ENCODE data around the gene TRIM29.

TRIM29 gene

DNA sequence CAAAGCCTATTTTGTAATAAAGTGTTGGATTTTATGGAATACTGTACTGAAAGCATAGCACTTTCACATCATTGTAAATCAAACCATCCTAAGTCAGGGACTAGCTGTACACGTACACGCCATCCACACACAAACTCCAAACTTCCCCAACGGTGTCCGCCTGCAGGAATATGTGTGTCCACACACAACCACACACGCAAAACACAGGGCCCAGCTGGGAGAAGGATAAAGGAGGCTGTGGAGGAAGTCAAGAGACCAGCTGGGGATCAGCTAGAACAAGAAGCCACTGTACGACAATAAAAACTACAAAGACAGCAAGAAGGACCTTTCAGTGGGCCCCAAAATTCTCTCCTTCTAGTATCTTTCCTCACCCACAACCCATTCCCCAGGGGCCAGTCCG, 1.6 kb downstream of the TRIM29 start:
- no peak overlapping the region for H3K4me3 ChIP-seq (replicated peaks in 1 of 2; ENCODE audit: low read depth in 2 of 2, low read length in 2 of 2)
- TF ChIP-seq CTCF (IDR thresholded peaks at IDR 0.05; ENCODE audit: low read depth, low read length): no peak
- no peak for DNase-seq (ENCODE audit: low read depth in 2 of 2)

DNA sequence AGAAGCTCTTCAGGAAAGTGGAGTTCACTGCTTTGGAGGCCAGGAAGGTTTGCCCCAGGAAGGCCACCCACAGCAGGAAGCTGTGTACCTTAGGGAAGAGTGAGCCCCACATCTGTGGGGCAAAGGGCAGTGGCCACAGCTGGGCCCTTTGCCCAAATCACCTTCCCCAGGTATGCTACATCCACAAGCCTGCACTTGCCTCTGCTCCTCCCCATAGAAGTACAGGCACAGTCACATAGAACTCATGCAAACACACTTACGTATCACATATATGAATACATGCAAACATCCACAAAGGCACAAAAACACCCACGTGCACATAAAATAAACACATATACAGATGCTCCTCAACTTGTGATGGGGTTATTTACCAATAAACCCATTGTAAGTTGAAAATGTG, 2.1 kb downstream of the TRIM29 start:
- H3K4me3 ChIP-seq (replicated peaks in 1 of 2; ENCODE audit: low read depth in 2 of 2, low read length in 2 of 2): no peak overlapping the region
- no peak for DNase-seq (ENCODE audit: low read depth in 2 of 2)
- no peak for TF ChIP-seq CTCF (IDR thresholded peaks at IDR 0.05; ENCODE audit: low read depth, low read length)

DNA sequence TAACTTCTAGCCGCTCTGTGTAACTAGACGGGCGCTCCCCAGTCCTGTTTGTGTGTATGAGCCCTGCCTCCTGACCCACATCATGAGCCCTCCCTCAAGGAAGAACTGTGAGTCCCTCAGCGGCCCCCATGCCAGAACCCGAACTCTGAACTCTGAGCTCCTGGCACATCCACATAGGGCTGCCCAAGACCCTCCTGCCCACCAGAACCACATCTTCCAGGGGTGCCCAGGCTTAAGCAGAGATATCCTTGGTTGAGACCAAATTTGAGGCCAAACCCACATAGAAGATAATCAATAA, 3.0 kb downstream of the TRIM29 start:
- DNase-seq (ENCODE audit: low read depth in 2 of 2): no peak
- no peak for TF ChIP-seq CTCF (IDR thresholded peaks at IDR 0.05; ENCODE audit: low read depth, low read length)
- H3K4me3 ChIP-seq (replicated peaks in 1 of 2; ENCODE audit: low read depth in 2 of 2, low read length in 2 of 2): no peak overlapping the region

- no peak overlapping the region for H3K4me3 ChIP-seq (replicated peaks in 1 of 2; ENCODE audit: low read depth in 2 of 2, low read length in 2 of 2)
- no peak for TF ChIP-seq CTCF (IDR thresholded peaks at IDR 0.05; ENCODE audit: low read depth, low read length)
- no peak for DNase-seq (ENCODE audit: low read depth in 2 of 2)
These were observed 3.6 kb downstream of the TRIM29 start for GRCh38 chr11:120134106-120134930.

GRCh38 chr11:120133216-120134105, 4.5 kb downstream of the TRIM29 start:
- no peak for TF ChIP-seq CTCF (IDR thresholded peaks at IDR 0.05; ENCODE audit: low read depth, low read length)
- DNase-seq (ENCODE audit: low read depth in 2 of 2): no peak
- H3K4me3 ChIP-seq (replicated peaks in 1 of 2; ENCODE audit: low read depth in 2 of 2, low read length in 2 of 2): no peak overlapping the region

DNA sequence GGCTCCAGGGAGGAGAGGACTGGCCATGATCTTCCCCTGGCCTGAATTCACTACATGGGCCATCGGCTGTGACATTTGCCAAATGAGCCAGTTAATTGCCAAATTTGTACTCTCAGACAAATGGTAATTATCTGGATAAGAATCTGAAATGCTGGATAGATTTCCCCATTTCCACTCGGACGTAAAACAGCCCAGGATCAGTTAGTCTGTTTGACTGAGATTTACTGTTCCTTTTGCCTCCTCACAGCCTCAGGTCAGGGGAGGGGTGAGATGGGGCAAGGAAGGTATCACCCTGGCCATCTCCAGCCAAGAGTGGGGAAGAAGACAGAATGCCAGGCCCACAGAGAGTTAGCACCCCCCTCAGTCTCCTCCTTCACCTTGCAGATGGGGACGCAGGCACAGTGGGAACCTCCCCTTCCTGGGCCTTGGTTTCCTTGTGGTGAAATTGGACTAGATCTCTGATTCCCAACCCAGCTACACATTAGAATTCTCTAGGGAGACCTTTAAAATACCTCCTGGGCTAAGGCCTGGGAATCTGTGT, 5.2 kb downstream of the TRIM29 start:
- no peak for DNase-seq (ENCODE audit: low read depth in 2 of 2)
- H3K4me3 ChIP-seq (replicated peaks in 1 of 2; ENCODE audit: low read depth in 2 of 2, low read length in 2 of 2): no peak overlapping the region
- no peak for TF ChIP-seq CTCF (IDR thresholded peaks at IDR 0.05; ENCODE audit: low read depth, low read length)
